HG03025 (cell line): ENCODE measurements around the gene HSD17B4.
"Not testable (repeated sequence)": the region's sequence is repeated elsewhere in the genome, so short reads cannot be mapped to it uniquely, and the experiment has no call there.

Experiments used
- ATAC-seq: cut with Tn5 transposase; IDR thresholded peaks from one replicate; pipeline ENCODE4 v1.9.1; 2021; ENCODE audit warnings: mild to moderate bottlenecking, moderate library complexity; ENCODE audit not compliant: unreplicated experiment, low FRiP score

The HSD17B4 gene, protein sequence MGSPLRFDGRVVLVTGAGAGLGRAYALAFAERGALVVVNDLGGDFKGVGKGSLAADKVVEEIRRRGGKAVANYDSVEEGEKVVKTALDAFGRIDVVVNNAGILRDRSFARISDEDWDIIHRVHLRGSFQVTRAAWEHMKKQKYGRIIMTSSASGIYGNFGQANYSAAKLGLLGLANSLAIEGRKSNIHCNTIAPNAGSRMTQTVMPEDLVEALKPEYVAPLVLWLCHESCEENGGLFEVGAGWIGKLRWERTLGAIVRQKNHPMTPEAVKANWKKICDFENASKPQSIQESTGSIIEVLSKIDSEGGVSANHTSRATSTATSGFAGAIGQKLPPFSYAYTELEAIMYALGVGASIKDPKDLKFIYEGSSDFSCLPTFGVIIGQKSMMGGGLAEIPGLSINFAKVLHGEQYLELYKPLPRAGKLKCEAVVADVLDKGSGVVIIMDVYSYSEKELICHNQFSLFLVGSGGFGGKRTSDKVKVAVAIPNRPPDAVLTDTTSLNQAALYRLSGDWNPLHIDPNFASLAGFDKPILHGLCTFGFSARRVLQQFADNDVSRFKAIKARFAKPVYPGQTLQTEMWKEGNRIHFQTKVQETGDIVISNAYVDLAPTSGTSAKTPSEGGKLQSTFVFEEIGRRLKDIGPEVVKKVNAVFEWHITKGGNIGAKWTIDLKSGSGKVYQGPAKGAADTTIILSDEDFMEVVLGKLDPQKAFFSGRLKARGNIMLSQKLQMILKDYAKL

DNA sequence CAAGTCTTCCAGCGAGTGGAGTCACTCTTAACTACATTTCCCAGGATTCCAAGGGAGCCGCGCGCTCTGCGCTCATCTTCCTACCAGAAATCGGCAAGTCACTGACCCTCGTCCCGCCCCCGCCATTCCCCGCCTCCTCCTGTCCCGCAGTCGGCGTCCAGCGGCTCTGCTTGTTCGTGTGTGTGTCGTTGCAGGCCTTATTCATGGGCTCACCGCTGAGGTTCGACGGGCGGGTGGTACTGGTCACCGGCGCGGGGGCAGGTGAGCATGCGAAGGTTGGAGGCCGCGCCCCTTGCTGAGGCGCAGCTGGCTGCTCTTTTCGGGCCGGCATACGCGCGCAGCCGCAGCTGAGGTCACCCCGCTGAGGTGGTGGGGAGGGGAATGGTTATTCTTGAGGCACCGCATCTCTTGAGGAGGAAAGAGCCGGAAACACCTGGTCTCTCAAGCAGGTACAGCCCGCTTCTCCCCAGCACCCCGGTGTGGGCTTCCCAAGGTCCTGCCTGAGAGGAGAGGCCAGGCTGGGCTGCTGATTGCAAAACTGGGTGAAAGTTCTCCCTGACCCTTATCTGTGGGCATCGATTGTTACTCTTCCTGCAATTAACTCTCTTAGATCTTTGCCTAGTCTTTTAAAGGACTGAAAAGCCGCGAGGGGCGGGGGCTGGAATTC is at the start of gene HSD17B4:
Gene HSD17B4, plus strand, starts transcription at position 125 of the 667 bp plus-strand sequence. Its CDS starts 79 bp downstream, at position 204.
- ATAC-seq = peak; percentile 98

- no peak for ATAC-seq
These were observed 49.7 kb upstream of the HSD17B4 start for GRCh38 chr5:119402555-119402954.

- ATAC-seq = no peak
These were observed 48.3 kb upstream of the HSD17B4 start for GRCh38 chr5:119404033-119404432.

DNA sequence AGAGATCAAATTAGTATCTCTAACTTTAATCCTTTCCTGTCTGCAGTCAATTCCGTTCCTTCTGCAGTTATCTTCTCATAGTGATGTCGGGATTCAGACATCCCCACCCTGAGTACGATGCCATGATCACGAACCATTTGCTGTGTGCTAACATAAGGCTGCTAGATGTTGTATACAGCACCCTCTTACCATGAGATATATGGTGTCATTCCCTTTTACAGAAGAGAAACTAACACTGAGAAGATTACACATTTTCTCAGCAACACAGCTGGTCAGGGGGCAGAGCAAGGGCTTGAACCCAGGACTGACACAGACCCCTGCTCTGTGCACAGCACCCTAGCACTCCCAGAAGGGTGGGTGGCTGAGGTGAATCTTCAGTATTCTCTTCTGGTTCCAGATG is 46.9 kb upstream of the HSD17B4 start:
- ATAC-seq = peak; percentile 48

- no peak for ATAC-seq
These were observed 45.7 kb upstream of the HSD17B4 start for GRCh38 chr5:119406551-119407110.

GRCh38 chr5:119409235-119409815 is 43.0 kb upstream of the HSD17B4 start:
- ATAC-seq = peak; percentile 40

GRCh38 chr5:119410448-119411159 is 41.7 kb upstream of the HSD17B4 start:
- ATAC-seq = no peak

DNA sequence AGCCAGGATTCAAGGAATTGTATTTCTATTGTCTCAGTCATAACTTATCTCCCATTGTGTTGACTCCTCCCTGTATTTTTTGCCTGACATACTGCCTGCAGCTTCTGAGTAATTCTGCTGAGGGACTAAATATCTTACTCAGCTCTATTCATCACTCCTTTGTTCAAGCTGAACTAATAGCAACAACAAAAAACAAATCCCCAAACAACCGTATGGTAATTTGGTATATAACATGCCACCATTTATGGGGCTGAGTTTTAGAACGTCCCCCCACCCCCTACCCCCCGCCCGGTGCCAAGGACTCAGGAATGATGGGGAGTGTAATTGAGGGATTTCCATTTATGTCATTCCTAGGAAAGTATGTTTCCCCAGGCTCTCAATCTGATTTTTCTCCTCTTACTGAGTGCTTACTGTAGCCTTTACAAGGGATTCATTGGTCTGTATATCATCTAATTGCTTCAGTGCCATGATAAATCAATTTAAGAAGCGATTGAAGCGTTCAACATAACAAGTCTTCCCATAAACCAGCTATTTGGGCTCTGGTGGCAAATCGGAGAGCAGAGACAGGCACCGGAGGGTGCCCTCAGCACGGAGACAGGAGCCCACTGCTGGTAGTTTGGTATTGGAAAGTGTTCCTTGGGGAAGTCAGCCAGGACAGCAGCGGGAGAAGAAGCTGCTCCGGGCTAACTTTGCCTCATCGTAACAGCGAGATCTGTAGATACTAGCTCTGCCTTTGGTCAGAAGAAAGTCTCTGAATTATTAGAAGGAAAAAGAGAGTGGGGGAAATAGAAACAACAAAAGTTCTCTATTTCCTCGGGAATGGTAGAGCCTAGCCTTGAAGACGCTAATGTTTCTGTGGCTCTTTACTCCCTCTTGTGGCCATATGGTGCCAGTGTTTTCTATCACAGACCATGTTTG is 40.7 kb upstream of the HSD17B4 start:
- peak; percentile 54 for ATAC-seq

DNA sequence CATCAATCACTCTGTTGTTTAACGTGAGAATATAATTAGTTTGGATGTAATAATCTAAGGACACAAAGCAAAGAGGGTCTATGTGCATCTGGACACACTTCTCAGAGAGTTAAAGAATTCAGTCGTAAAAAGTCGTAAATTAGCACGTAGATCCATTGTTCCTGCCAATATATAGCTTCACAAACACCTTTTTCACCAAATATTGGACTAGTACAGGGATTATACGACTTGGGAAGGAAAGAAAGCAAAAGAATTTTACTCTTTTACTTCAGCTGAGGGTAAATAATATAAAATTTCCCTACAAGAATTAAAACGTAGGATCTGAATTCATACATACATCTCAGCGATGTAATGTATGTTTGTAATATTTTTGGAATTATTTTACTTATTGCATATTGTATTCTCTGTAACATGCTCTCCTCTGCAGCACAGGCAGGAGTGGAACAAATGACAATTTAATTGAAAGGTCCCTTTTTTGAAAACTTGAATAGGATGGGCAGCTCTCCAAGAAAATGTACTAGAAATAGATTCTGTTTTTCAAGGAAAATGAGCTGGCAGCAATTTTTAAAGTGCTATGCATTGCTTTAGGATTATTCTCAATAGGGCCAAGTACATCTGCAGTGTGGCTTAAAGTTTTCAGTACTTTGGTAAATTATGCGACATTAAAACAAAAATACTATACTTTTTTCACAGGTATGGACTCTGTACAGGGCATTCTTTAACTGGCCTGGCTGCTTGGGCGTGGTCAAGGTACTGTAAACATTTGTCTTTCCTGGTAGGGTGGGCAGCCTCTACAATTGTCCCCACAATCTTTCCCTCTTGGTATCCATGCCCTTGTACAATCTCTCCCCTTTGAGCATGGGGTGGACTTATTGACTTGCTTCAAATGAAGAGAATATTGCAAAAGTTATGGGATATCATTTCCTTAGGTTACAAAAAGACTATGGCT is 39.7 kb upstream of the HSD17B4 start:
- ATAC-seq = no peak

GRCh38 chr5:119414124-119414734 is 38.1 kb upstream of the HSD17B4 start:
- not testable (repeated sequence) for ATAC-seq

- no peak for ATAC-seq
These were observed 34.2 kb upstream of the HSD17B4 start for GRCh38 chr5:119417891-119418605.

GRCh38 chr5:119418606-119419100 is 33.6 kb upstream of the HSD17B4 start:
- ATAC-seq = no peak

DNA sequence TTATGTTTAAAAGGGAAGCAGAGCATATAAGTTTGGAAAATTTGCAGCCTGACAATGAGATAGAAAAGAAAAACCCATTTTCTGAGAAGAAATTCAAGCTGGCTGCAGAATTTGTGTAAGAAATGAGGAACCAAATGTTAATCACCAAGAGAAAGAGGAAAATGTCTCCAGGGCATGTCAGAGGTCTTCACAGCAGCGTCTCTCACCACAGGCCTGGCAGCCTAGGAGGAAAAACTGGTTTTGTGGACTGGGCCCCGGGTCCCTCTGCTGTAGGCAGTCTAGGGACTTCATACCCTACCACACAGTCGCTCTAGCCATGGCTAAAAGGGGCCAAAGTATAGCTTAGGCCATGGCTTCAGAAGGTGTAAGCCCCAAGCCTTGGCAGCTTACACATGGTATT is 32.1 kb upstream of the HSD17B4 start:
- ATAC-seq = no peak

- ATAC-seq = no peak
These were observed 26.2 kb upstream of the HSD17B4 start for GRCh38 chr5:119426057-119426456.

GRCh38 chr5:119427060-119427459 is 25.2 kb upstream of the HSD17B4 start:
- ATAC-seq = no peak

DNA sequence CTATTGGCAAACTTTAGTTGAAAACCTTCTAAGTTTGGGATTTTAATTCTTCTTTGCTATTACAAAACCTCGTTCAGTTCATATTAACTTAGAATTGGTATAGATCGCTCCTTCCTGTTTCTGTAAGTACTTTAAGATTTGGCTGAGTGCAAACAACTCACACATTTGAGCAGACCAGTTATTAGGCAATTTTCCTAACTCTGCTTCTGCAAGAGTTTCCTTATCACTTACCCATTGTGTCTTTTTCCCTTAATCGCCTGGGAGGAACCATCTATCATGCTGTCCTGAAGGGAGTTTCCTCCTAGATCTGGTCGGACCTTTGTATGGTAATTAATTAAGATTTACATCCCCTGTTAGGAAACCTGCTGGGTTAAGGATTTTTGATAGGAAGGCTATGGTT is 24.7 kb upstream of the HSD17B4 start:
- ATAC-seq = not testable (repeated sequence)
